Right forelimb (tissue), 1 donor: ENCODE results near the gene PLXDC2.
"Not testable (repeated sequence)": the region's sequence is repeated elsewhere in the genome, so short reads cannot be mapped to it uniquely, and the experiment has no call there.

Source experiments
- DNase-seq: peaks from one replicate; pipeline ENCODE4 v3.0.0-alpha.2; 2018

The PLXDC2 gene

DNA sequence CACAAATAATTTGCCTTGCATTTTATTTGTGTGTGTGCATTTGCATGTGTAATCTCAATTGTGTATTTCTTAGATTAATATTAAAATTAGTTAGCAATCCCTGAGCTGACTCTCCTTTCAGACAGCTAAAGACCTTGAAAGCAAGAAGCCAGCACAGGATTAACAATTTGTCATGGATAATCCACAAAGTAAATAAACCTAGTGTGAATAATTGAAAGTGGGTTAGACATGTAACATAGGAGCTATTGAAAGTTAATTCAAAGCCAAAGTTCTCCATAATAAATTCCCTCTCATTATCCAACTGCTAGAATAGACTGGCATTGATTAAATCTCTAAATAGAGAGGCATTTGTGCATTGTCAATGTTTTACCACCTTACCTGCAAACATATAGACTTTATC is 326.1 kb downstream of the PLXDC2 start:
- no peak for DNase-seq

DNA sequence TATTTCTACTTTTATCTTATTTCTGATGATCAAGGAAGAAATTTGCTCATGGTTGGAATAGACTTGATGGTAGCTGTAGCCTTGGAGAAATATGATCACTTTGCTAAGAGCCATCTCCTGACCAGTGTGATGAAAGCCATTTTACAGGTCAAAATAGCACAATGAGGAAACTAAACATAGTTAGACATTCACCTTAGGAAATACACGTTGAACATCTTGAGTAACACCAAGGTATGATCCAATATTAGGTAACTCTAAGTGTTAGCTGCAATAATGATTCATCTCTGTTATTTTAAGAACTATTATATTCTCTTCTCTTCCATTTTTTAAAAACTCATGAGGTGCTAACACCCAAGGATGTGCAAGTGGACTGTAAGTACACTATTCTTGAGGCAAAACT is 328.0 kb downstream of the PLXDC2 start:
- DNase-seq, result no peak

DNA sequence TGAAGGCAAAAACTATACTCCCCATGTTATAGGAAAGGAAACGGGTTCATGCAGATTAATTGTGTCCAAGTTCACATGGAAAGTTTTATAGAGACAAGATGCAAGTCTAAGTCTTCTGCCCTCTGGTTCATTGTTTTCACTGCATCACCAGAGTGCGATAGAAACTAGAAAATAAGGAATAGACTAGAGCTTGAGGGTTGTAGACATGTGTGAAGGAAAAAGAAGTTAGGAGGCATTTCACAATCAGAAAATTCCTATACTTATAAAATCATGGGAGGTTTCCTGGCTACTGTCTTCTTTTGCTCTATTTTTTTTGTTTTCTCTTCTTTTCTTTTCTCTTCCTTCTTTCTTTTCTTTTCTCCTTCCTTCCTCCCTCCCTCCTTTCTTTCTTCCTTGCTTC is 329.8 kb downstream of the PLXDC2 start:
- DNase-seq, result no peak

DNA sequence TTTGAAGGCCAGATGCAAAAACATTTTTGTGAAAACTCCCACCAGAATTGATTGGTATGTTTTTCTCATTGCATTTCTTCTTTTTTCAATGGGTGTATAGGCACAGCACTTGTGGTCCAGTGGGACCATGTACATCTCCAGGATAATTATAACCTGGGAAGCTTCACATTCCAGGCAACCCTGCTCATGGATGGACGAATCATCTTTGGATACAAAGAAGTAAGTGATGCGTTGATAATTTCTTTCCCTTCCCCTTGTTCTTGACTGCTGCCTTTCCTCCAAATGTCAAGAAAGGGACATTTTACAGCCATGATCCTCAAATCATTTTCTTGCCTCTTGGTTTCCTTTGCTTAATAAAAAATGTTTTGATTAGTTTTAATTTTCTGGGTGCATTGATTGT is 331.5 kb downstream of the PLXDC2 start:
- no peak for DNase-seq

DNA sequence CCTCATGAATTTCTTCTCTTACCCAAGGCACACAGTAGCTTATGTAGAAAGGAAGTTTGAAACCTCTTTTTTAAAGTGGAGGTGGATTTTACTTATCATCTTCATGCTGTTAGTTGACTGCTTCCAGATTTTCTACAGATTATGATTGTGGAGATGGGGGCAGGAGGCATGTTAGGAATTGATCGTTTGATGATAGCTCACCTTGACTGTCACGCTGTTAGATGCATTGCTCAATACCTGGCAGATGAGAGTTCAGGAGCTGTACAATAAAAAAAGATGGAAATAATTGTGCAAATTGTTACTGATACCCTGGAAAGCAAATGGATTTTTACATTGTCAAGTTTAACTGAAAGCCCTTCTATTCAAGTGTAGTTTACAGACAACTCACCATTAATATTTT is 340.3 kb downstream of the PLXDC2 start:
- DNase-seq, result no peak

DNA sequence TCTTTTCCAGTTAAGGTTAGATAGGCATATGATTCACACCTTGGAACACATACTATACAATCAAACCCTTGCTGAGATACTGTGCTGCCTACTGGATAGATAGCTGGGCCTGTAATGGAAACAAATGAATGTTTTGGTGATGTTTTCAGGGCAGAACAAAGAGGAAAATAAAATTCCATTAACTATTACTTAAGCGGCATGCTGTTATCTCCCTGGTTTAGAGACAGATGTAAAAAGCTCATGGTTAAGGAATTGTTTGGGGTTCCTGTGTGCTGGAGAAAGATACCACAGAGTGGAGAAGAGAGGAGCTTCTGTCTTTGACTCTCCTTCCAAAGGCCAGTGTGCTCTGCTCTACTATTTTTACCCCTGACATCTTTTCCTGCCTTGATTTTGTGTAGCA is 341.1 kb downstream of the PLXDC2 start:
- no peak for DNase-seq

DNA sequence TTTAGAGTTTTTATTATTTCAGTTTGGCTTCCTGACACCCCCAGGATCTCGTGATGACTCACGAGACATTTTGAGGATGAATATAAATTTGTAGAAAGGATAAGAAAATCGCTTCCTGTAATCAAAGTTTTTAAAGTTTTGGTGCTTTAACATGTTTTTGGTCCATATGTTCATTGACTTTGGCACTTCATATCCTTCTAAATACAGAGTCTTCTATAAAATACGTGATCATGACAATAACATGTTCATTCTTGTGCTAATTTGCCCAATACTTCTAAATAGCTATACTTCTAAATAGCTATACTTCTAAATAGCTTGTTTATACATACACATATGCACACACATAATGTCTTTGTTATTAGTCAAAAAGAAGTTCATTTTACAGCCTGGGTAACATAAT is 341.9 kb downstream of the PLXDC2 start:
- no peak for DNase-seq

DNA sequence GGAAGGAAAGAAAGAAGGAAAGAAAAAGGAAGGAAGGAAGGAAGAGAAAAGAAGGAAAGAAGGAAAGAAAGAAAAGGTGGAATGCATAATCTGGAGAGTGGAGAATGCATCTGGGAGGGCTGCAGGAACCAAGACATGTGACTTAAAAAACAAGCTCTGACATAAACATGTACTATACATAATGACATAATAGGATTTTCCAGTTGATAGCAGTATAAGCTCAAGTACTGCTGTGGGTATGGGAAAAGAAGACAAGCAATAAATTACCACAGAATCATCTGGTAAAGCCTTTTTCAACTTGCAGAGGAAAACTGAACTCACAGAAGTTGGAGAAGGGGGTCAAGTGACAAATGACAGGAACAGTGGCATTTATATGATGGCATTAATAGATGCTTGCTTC is 345.9 kb downstream of the PLXDC2 start:
- no peak for DNase-seq

DNA sequence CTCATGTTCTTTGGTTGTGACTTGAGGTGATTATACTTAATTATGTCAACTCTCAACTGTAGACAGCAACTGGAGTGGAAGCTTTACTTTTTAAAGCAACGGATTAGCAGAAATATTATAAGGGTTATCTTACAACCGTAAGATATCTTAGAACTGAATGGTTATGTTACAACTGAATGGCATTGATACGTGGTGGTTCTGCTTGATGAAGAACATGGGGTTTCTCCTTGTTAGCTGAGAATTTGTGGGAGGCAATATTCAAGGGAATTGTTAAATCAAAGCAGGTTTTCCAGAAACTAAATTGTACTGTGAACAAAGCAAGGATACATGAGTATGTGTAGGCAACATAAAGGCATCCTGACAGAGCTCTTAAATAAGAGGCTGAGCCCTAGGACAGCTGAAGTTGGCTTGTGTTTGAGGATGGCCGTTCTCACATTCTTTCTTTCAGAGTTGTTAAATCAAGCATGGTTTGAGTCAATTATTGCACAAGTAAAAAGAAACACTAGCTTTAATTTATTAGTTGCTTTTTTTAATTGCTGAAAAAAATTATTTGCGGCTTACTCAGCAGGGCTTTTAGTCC is 350.0 kb downstream of the PLXDC2 start:
- DNase-seq, result no peak

DNA sequence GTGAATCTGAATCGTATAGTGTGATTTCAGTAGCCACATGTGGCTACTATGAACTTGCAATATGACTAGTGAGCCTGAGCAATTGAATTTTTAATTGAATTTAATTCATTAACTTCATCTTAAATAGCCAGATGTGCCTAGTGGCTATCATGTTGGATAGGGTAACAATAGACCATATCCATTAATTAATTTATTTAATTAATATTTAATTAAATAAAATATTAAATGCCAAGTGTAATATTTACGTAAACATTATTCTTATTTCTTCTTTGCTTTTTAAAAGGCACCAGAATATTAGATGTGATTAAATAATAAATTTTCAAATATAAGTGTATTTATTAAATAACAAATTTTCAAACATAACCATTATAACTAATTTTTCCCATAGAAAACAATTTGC is 354.4 kb downstream of the PLXDC2 start:
- no peak for DNase-seq

DNA sequence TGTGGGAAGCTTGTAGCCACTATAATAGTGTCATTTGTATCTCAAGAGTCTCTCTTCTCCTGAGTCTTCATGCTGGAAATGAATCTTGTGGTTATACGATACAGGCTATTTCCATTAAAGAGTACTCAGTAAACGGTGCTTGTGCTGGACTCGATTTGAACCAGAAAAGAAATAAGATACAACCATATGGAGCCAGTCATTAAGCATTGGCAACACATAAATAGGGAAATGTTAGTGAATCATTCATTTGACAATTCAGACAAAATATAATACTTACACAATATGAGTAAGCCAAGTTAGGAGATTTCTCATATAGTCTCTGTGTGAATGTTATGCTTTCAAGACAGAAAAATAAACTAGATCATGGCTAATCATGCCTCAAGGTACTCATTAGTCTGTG is 356.8 kb downstream of the PLXDC2 start:
- no peak for DNase-seq

DNA sequence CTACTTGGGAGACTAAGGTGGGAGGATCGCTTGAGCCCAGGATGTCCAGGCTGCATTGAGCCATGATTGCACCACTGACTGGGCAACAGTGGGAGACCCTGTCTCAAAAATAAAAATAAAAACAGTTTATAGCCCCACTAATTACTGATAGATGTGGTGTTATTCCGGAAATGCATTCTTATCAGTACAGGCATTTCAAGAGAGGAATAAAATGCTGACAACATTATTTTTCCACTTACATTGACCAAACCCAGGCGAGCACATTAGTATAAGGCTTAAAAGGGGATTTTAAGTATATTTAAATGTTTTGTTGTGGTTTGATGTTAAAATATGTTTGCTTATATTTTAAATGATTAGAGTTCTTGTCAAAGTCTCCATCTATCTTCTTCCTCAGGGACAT is 359.5 kb downstream of the PLXDC2 start:
- no peak for DNase-seq

DNA sequence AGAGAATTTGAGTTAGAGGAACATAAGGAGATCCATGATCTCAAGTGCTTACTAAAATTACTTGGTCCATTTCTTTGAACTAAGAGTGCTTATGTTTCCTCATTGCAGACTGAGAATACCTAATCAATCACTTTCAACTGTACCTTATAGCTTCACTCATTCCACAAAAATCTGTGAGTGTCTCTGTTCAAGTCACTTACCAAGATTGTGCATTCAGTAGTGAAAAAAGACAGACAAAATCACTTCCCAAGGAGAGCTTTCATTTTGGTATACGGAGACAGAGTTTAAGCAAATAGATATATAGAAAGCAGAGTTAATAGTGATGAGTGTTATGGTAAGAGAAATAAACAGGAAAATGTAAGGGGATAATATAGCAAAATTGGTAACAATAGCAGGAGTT is 364.5 kb downstream of the PLXDC2 start:
- DNase-seq, result no peak

DNA sequence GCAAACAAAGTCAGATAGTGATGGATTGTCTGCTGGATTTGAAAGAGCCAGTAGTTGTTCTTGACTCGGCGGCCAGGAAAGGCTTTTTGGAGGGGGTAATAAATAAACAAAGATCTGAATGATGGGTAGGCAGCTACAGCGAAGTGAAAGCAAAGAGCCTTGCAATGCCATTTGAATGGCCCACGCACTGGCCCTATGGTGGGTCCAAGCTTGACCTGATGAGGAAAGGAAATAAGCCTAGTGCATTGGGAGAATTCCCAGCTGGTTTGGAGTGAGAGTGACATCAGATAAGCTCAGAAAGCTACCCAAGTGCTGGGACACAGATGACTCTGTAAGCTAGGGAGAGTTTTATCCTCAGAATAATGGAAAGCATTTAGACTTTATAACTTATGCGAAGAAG is 365.2 kb downstream of the PLXDC2 start:
- no peak for DNase-seq

DNA sequence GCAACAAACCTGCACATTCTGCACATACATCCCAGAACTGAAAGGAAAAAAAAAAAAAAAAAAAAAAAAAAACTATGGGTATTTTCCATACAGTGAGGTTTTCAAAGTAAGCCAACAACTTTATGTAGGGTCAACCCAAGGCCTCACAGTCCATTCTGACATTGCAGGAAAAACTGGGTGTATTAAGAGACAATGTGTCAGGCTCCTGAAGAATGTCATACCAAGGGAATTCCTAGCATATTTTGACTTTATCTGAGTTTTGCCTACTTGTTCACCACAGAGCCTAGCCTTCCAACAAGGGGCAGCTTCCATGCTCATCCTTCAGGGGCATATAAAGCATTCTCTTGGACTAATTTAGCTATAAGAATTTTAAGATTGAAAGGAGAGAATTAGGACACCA is 368.9 kb downstream of the PLXDC2 start:
- DNase-seq, result no peak

DNA sequence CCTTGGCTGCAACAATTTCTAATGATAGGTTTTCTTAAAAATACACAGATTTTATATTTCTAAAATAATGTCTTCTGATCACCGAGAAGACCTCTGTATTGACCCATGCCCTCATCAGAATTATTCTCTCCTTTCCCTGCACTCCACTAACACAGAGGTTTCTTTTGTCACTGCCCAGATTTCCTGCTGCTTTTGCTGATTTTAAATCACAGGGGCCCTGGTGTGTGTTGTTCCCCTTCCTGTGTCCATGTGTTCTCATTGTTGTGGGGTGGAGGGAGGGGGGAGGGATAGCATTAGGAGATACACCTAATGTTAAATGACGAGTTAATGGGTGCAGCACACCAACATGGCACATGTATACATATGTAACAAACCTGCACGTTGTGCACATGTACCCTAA is 375.2 kb downstream of the PLXDC2 start:
- not testable (repeated sequence) for DNase-seq

DNA sequence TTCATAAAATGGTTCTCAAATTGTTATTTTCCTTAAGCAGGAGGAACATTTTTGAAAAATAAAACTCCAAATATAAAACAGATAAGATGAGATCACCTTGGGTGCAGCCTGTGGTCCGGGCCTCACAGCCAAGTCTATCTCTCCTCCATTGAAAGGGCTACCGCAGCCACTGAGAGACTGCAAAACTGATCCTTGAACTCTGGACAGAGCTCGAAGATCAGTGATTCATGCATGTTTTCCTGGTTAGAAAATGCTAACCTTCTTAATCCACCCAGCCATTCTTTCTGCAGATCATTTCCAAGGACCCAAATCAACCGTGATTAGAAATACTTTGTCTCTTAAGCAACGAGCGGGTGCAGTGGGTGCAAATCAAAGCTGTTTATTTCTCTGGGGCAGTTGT is 378.8 kb downstream of the PLXDC2 start:
- DNase-seq, result no peak

DNA sequence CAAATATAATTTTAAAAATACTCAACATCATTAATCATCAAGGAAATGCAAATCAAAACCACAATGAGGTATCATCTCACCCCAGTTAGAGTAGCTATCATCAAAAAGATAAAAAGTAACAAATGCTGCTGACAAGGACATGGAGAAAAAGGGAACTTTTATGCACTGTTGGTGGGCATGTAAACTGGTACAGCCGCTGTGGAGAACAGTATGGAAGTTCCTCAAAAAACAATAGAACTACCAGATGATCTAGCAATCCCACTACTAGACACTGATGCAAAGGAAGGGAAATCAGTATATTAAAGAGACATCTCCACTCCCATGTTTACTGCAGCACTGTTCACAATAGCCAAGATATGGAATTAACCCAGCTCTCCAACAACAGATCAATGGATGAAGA is 384.5 kb downstream of the PLXDC2 start:
- no peak for DNase-seq

DNA sequence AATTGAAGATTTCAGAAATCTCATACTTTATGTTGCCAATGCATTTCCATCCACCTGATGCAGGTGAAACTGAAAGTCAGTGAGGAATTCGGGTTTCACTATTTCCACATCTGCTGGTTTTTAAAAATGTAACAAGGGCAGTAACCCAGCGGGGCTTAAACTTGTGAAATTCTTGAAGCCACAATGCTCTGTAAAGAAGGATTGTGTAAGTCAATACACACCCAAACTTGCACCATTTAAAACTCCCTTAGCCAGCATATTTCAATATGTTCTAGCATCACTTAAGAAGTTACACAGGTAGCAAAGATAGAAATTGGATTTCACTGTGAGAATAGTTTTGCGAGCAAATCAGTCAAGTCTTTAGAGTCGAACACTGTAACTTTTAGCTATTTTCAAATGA is 386.1 kb downstream of the PLXDC2 start:
- no peak for DNase-seq

DNA sequence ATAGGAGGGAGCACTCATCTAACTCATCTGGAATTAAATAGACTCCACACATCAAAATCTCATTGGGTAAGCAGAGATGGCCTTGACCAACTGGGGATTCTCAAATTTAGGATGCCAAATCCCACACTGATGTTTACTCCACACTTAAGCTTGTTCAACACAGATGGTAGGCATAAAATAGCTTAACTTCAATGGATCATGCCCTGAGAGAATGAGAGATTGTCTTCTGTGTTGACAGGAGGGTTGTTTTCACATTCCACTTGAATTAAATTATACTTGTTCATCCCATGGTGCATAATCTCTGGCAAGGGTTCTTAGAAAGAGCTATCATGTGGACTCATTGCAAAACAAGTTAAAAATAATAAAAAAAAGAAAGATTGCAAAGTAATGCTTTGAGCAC is 391.4 kb downstream of the PLXDC2 start:
- no peak for DNase-seq

DNA sequence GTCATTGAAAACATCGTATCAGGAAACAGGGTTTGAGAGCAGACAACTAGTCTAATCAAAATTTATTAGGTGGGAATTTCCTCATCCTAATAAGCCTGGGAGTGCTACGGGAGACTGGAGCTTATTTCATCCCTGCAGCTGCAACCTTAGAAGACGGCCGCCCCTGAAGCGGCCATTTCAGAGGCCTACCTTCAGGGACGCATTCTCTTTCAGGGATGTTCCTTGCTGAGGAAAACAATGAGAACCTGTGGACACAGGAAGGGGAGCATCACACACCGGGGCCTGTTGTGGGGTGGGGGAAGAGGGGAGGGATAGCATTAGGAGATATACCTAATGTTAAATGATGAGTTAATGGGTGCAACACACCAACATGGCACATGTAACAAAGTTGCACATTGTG is 392.9 kb downstream of the PLXDC2 start:
- not testable (repeated sequence) for DNase-seq

DNA sequence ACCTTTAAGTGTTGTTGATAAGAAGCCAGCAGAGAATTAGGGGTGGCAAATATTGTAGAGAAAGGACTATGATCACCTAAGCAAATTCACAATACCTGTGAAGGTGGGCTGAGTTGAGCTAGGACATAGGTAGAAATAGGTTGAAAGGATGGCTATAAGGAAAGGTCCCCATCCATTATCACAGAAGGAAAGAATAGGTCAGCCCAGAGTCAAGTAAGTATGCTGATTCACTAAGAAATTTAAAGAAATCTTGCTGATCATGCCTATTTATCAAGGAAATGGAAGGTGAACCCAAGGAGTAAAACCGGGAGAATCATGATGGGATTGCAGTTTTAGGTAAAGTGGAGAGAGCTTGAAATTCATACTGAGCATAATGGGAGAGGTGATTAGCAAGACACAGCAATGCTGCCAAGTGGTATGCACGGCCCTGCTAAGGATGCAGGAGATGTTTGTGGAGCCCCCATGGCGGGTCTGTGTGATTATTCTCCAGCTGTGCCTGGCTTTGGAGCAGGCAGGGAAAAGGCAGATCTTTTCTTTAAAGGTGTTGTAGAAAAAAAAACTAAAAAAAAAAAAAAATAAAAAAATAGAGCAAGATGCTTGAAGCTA is 399.4 kb downstream of the PLXDC2 start:
- no peak for DNase-seq

DNA sequence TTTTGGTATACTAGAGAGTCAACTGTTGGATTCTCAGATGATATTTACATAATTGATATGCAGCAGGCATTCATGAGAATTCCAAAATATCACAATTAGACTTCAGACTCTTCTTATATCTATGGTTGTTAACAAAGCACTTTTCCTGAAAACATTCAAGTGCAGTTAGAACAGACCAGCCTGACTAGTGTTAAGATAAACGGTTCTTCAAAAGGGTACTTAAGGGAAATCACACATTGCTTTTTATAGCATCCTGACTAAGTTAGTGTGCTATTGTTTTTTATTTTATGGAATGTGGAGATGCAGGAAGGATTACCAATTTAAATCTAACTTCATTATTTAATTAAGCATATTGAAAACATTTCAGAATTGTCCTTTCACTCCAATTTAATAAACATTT is 405.1 kb downstream of the PLXDC2 start:
- no peak for DNase-seq

DNA sequence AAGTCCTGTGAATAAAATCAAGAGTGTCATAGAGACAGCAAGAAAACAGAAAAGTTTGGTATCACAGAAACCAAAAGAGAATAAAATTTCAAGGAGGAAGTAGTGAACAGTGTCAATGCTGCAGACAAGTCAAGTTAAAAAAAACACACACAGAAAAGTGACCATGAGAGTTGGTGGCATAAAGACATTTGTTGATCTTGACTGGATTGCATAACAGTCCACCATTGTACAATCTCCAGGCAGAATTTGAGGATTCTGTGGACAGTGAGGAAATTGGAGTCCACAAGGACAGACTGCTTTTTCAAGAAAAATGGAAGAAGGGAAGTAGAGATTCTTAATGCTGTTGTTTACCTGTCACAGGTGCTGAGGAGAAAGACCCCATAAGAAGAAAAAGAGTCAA is 412.5 kb downstream of the PLXDC2 start:
- DNase-seq, result no peak

DNA sequence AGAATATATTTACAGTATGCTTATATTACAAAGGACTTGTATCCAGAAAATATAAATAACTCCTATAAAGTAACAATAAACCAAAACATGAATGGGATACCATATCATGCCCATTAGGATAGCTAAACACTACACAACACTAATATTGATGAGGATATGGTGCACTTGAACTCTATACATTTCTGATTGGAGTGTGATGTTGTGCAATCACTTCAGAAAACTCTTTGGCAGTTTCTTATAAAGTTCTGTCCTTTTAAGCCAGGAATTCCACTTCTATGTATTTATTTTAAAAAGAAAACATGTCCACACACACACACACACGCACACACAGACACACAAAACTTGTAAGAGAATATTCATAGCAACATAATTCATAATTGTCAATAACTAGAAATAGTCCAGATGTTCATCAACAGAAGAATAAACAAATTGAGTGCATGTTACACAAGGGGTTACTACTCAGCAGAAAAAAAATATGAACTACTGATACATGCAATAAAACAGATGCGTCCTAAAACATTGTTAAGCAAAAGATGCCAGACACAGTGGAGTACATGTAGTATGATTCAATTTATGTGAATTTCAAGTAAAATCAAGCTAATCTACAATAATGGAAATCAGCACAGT is 416.0 kb downstream of the PLXDC2 start:
- DNase-seq, result no peak
